ENCODE results near the gene KIF5A.
A peak's percentile ranks its signal among the peaks of the same experiment; 100 is the strongest.
"Not testable (repeated sequence)": the region's sequence is repeated elsewhere in the genome, so short reads cannot be mapped to it uniquely, and the experiment has no call there.

Gene KIF5A

GRCh38 chr12:57585156-57585555 lies 35.3 kb downstream of the KIF5A start:
- no peak overlapping the region for H3K4me3 ChIP-seq (ENCODE audit: low read depth, low read length)
- TF ChIP-seq CTCF (IDR thresholded peaks at IDR 0.05; ENCODE audit: low read depth, low read length) = no peak

GRCh38 chr12:57586128-57586527 lies 36.3 kb downstream of the KIF5A start:
- H3K4me3 ChIP-seq (ENCODE audit: low read depth, low read length) = no peak overlapping the region
- TF ChIP-seq CTCF (IDR thresholded peaks at IDR 0.05; ENCODE audit: low read depth, low read length) = no peak

GRCh38 chr12:57586832-57587429 lies 37.1 kb downstream of the KIF5A start:
- TF ChIP-seq CTCF (IDR thresholded peaks at IDR 0.05; ENCODE audit: low read depth, low read length) = no peak

GRCh38 chr12:57588951-57589610 lies 39.2 kb downstream of the KIF5A start:
- not testable (repeated sequence) for H3K4me3 ChIP-seq (ENCODE audit: low read depth, low read length)

More at GRCh38 chr12:57586832-57587429, 37.1 kb downstream of the KIF5A start:
- no peak overlapping the region for H3K4me3 ChIP-seq (ENCODE audit: low read depth, low read length)

GRCh38 chr12:57590479-57590863 lies 40.6 kb downstream of the KIF5A start:
- H3K4me3 ChIP-seq (ENCODE audit: low read depth, low read length) = peak overlapping the region; percentile 54
- no peak for TF ChIP-seq CTCF (IDR thresholded peaks at IDR 0.05; ENCODE audit: low read depth, low read length)

GRCh38 chr12:57590864-57591781 lies 41.3 kb downstream of the KIF5A start, which contains the start of gene PIP4K2C:
Gene PIP4K2C, plus strand, starts transcription at chr12:57591192. Its CDS starts 98 bp downstream, at chr12:57591290.
- no peak for TF ChIP-seq CTCF (IDR thresholded peaks at IDR 0.05; ENCODE audit: low read depth, low read length)
- peak within 1 kb of the TSS; percentile 54 for H3K4me3 ChIP-seq (ENCODE audit: low read depth, low read length)

GRCh38 chr12:57591782-57592325 lies 42.0 kb downstream of the KIF5A start:
- peak overlapping the region; percentile 54 for H3K4me3 ChIP-seq (ENCODE audit: low read depth, low read length)
- TF ChIP-seq CTCF (IDR thresholded peaks at IDR 0.05; ENCODE audit: low read depth, low read length) = no peak
